ENCODE results near the gene FCMR. TPM values are rescaled to one million over a fixed set of nuclear protein-coding genes. Genes with fewer than 3 reads are reported as not detected.

The FCMR gene
- total and polyA plus RNA-seq, 2 experiments from 2014 or later: 0.84 TPM; not detected in 1

GRCh38 chr1:206883876-206884275 is 37.9 kb downstream of the FCMR start:
- Histone ChIP-seq H3K4me2 (no peak overlapping the region), H3K4me3 (no peak overlapping the region), H2AFZ (no peak overlapping the region), H3F3A (replicated peaks; ENCODE audit: low read depth) (no peaks in the 10 kb centered on the region), H3K27me3 (ENCODE audit: insufficient read depth) (no peaks in the 10 kb centered on the region), H3K4me1 (ENCODE audit: insufficient read depth) (no peaks in the 10 kb centered on the region), H3K27ac (ENCODE audit: low read depth) (no peak overlapping the region), H3K9me2 (ENCODE audit: insufficient read depth) (no peaks in the 10 kb centered on the region), H4K20me1 (replicated peaks; ENCODE audit: insufficient read depth) (no peaks in the 10 kb centered on the region), H3K79me2 (replicated peaks; ENCODE audit: insufficient read depth) (no peaks in the 10 kb centered on the region), H3K36me3 (ENCODE audit: insufficient read depth) (0 out of 2 replicates have a peak, but pooled peaks cover under 1% of the 10 kb centered on the region)
- TF ChIP-seq CTCF (conservative IDR thresholded peaks at IDR 0.05; ENCODE audit: low read depth in 2 of 2): no peak
- TF ChIP-seq ZNF114 (CRISPR knock-in tag; IDR thresholded peaks at IDR 0.05): no peak
- no peak for TF ChIP-seq EZH2 (IDR thresholded peaks at IDR 0.05; ENCODE audit: low read depth, unreplicated experiment)
- TF ChIP-seq STAT1 (IDR thresholded peaks at IDR 0.05; ENCODE audit: unreplicated experiment): no peak
- no peak for TF ChIP-seq NANOG (IDR thresholded peaks at IDR 0.05; ENCODE audit: borderline replicate concordance)
- no peak for TF ChIP-seq ZNF462 (CRISPR knock-in tag; IDR thresholded peaks at IDR 0.05)
- TF ChIP-seq EZH2phosphoT487 (IDR thresholded peaks at IDR 0.05; ENCODE audit: unreplicated experiment): no peak
- TF ChIP-seq CREB1 (CRISPR knock-in tag; IDR thresholded peaks at IDR 0.05; ENCODE audit: low read depth): no peak
- no peak for TF ChIP-seq POLR2AphosphoS5 (IDR thresholded peaks at IDR 0.05; ENCODE audit: low read depth)
- no peak for TF ChIP-seq ZNF331 (CRISPR knock-in tag; IDR thresholded peaks at IDR 0.05; ENCODE audit: low read depth)
- TF ChIP-seq REST (IDR thresholded peaks at IDR 0.05; ENCODE audit: unreplicated experiment): no peak
- H3K4me3 Mint-ChIP-seq: no peak overlapping the region
- ATAC-seq (no peak), DNase-seq (ENCODE audit: low spot score) (no peak)
- peaks cover 9% of the 10 kb centered on the region; the same call in 2 of the 3 replicates for H3K9me3 Mint-ChIP-seq
- H3K4me1 Mint-ChIP-seq: no peaks in the 10 kb centered on the region
- no peaks in the 10 kb centered on the region for H3K27me3 Mint-ChIP-seq (ENCODE audit: insufficient read depth, low read depth, poor library complexity)
- H3K36me3 Mint-ChIP-seq (ENCODE audit: low read depth): no peaks in the 10 kb centered on the region
- no peak overlapping the region for H3K27ac Mint-ChIP-seq
